ENCODE results near the gene TBC1D10B. TPM values are rescaled to one million over a fixed set of nuclear protein-coding genes. Genes with fewer than 3 reads are reported as not detected.
"Not testable (repeated sequence)": the region's sequence is repeated elsewhere in the genome, so short reads cannot be mapped to it uniquely, and the experiment has no call there.

TBC1D10B gene
- total RNA-seq, 1 experiment from 2014 or later, result 49.2 TPM

GRCh38 chr16:30340621-30341020, 29.7 kb downstream of the TBC1D10B start (continued):
- TF ChIP-seq EZH2phosphoT487 (IDR thresholded peaks at IDR 0.05; ENCODE audit: borderline replicate concordance) (no peak), CEBPB (IDR thresholded peaks at IDR 0.05; ENCODE audit: low read depth) (no peak), TCF7L2 (IDR thresholded peaks at IDR 0.05; ENCODE audit: borderline replicate concordance, extremely low read depth, insufficient read depth, insufficient read length) (no peak), POLR2A (IDR thresholded peaks at IDR 0.05; ENCODE audit: borderline replicate concordance, extremely low read depth, insufficient read depth, insufficient read length) (no peak), FOSL1 (IDR thresholded peaks at IDR 0.05; ENCODE audit: low read depth) (no peak)
- TF ChIP-seq, protein P1, sequence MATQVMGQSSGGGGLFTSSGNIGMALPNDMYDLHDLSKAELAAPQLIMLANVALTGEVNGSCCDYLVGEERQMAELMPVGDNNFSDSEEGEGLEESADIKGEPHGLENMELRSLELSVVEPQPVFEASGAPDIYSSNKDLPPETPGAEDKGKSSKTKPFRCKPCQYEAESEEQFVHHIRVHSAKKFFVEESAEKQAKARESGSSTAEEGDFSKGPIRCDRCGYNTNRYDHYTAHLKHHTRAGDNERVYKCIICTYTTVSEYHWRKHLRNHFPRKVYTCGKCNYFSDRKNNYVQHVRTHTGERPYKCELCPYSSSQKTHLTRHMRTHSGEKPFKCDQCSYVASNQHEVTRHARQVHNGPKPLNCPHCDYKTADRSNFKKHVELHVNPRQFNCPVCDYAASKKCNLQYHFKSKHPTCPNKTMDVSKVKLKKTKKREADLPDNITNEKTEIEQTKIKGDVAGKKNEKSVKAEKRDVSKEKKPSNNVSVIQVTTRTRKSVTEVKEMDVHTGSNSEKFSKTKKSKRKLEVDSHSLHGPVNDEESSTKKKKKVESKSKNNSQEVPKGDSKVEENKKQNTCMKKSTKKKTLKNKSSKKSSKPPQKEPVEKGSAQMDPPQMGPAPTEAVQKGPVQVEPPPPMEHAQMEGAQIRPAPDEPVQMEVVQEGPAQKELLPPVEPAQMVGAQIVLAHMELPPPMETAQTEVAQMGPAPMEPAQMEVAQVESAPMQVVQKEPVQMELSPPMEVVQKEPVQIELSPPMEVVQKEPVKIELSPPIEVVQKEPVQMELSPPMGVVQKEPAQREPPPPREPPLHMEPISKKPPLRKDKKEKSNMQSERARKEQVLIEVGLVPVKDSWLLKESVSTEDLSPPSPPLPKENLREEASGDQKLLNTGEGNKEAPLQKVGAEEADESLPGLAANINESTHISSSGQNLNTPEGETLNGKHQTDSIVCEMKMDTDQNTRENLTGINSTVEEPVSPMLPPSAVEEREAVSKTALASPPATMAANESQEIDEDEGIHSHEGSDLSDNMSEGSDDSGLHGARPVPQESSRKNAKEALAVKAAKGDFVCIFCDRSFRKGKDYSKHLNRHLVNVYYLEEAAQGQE (IDR thresholded peaks at IDR 0.05; ENCODE audit: low read depth), result no peak

GRCh38 chr16:30338715-30339114, 31.6 kb downstream of the TBC1D10B start:
- intact Hi-C loops (cut with micrococcal nuclease), result not testable (repeated sequence)

DNA sequence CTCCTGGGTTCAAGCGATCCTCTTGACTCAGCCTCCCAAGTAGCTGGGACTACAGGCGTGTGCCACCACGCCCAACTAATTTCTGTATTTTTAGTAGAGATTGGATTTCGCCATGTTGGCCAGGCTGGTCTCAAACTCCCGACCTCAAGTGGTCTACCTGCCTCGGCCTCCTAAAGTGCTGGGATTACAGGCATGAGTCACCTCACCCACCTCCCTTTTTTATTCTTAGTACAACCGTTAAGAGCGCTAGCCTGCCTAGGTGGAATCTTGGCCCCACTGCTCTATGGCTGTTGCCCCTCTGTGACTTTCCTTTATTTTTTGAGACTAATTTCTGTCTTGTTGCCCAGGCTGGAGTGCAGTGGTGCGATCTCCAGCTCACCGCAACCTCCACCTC, 32.3 kb downstream of the TBC1D10B start:
- H3K9ac ChIP-seq (ENCODE audit: low read length); H3K9me2 ChIP-seq (ENCODE audit: insufficient read depth); H4K20me1 ChIP-seq (ENCODE audit: insufficient read depth); H3K79me2 ChIP-seq (ENCODE audit: insufficient read depth, low read length); H3K4me3 ChIP-seq (replicated peaks in 1 of 2; ENCODE audit: low read depth in 1 of 2, low read length in 2 of 2); H3K9me3 ChIP-seq (ENCODE audit: control insufficient read depth in 1 of 2, insufficient read depth in 1 of 2, low read depth in 1 of 2, low read length in 2 of 2); H3K27me3 ChIP-seq (ENCODE audit: insufficient read depth, low read length); POLR2A ChIA-PET; H3K36me3 ChIP-seq (ENCODE audit: control insufficient read depth in 1 of 2, insufficient read depth in 2 of 2, low read length in 2 of 2); RAD21 ChIA-PET (ENCODE audit: low non-redundant PET in 1 of 2, low total read pairs in 2 of 2, uncharacterized antibody in 2 of 2, unreplicated experiment in 2 of 2); BruUV-seq (replicated peaks); H2AFZ ChIP-seq (ENCODE audit: low read depth, low read length, poor library complexity, severe bottlenecking); H3K27ac ChIP-seq (ENCODE audit: low read depth, low read length); ATAC-seq; DNase-seq (ENCODE audit: low read depth, low spot score); intact Hi-C loops (cut with micrococcal nuclease); CTCF ChIA-PET; H3K4me2 ChIP-seq (ENCODE audit: low read length): not testable (repeated sequence)
- H3K4me1 ChIP-seq (ENCODE audit: control insufficient read depth in 1 of 2, insufficient read depth in 2 of 2, low read length in 2 of 2), result peaks cover 8 to 10% of the 10 kb centered on the region in 2 experiments; a peak in 3 of 4 replicates

More at GRCh38 chr16:30338715-30339114, 31.6 kb downstream of the TBC1D10B start:
- DNase-seq (ENCODE audit: low read depth, low spot score); H4K20me1 ChIP-seq (ENCODE audit: insufficient read depth); H3K27ac ChIP-seq (ENCODE audit: low read depth, low read length); H3K9me3 ChIP-seq (ENCODE audit: control insufficient read depth in 1 of 2, insufficient read depth in 1 of 2, low read depth in 1 of 2, low read length in 2 of 2); H3K4me2 ChIP-seq (ENCODE audit: low read length); CTCF ChIA-PET; ATAC-seq; POLR2A ChIA-PET; H3K27me3 ChIP-seq (ENCODE audit: insufficient read depth, low read length); H3K9ac ChIP-seq (ENCODE audit: low read length); H2AFZ ChIP-seq (ENCODE audit: low read depth, low read length, poor library complexity, severe bottlenecking); BruUV-seq (replicated peaks); RAD21 ChIA-PET (ENCODE audit: low non-redundant PET in 1 of 2, low total read pairs in 2 of 2, uncharacterized antibody in 2 of 2, unreplicated experiment in 2 of 2); H3K36me3 ChIP-seq (ENCODE audit: control insufficient read depth in 1 of 2, insufficient read depth in 2 of 2, low read length in 2 of 2); H3K4me3 ChIP-seq (replicated peaks in 1 of 2; ENCODE audit: low read depth in 1 of 2, low read length in 2 of 2); H3K79me2 ChIP-seq (ENCODE audit: insufficient read depth, low read length); H3K9me2 ChIP-seq (ENCODE audit: insufficient read depth): not testable (repeated sequence)
- peaks cover 8 to 10% of the 10 kb centered on the region in 2 experiments; a peak in 3 of 4 replicates for H3K4me1 ChIP-seq (ENCODE audit: control insufficient read depth in 1 of 2, insufficient read depth in 2 of 2, low read length in 2 of 2)
